Hepatocyte (in vitro differentiated cells): ENCODE measurements around the gene BIN2.

ENCODE experiments used
- EZH2 ChIP-seq: fragments of 200-600 bp; sonication (generic); IDR thresholded peaks from 2 replicates; pipeline ENCODE4 v1.6.1; 2016; ENCODE audit warnings: antibody characterized with exemption, mild to moderate bottlenecking, borderline replicate concordance
- TF ChIP-seq, protein P1 (sequence below): fragments of 200-600 bp; sonication (generic); IDR thresholded peaks from 2 replicates; pipeline ENCODE4 v1.5.1; 2016; ENCODE audit warnings: antibody characterized with exemption, mild to moderate bottlenecking; ENCODE audit not compliant: poor library complexity

DNA sequence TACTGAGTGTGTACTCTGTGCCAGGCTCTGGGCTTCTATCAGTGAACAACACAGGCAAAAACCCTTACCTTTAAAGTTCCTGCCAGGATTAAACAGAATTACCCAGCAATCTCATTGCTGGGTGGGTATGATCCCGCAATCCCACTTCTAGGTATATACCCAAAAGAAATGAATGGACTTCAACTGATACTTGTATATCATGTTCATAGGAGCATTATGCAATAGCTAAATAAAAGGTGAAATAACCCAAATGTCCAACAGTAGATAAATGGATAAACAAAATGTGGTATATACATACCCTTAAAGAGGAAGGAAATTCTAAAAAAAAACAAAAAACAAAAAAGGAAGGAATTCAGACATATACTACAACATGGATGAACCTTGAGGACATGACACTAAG lies 70.7 kb downstream of the BIN2 start:
- TF ChIP-seq, protein P1, sequence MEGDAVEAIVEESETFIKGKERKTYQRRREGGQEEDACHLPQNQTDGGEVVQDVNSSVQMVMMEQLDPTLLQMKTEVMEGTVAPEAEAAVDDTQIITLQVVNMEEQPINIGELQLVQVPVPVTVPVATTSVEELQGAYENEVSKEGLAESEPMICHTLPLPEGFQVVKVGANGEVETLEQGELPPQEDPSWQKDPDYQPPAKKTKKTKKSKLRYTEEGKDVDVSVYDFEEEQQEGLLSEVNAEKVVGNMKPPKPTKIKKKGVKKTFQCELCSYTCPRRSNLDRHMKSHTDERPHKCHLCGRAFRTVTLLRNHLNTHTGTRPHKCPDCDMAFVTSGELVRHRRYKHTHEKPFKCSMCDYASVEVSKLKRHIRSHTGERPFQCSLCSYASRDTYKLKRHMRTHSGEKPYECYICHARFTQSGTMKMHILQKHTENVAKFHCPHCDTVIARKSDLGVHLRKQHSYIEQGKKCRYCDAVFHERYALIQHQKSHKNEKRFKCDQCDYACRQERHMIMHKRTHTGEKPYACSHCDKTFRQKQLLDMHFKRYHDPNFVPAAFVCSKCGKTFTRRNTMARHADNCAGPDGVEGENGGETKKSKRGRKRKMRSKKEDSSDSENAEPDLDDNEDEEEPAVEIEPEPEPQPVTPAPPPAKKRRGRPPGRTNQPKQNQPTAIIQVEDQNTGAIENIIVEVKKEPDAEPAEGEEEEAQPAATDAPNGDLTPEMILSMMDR: no peak
- no peak for TF ChIP-seq EZH2
